H1 (cell line): Measurements from ENCODE around the gene CHCHD1. TPM values are rescaled to one million over a fixed set of nuclear protein-coding genes. Genes with fewer than 3 reads are reported as not detected.
A peak's percentile ranks its signal among the peaks of the same experiment; 100 is the strongest.

ENCODE experiments used
- CTCF ChIA-PET: fragments of 300-600 bp; sonication (Branson Sonifier 250); formaldehyde crosslinking; loops from one replicate; lab custom pipeline; 2021; ENCODE audit not compliant: partially characterized antibody; lab: Charles Lee
- POLR2A ChIA-PET: fragments of 300-600 bp; sonication (Branson Sonifier 250); formaldehyde crosslinking; loops from one replicate; lab custom pipeline; 2021; ENCODE audit warnings: inconsistent platforms; ENCODE audit not compliant: partially characterized antibody; lab: Charles Lee
- DNase-seq, 2 experiments: peaks; one replicate each; pipeline versions ENCODE4 v3.0.0 to v3.0.0-alpha.2; 2010 to 2022; ENCODE audit warnings: low spot score in 2 of 2, low read depth in 1 of 2, mixed read lengths in 1 of 2
- FAIRE-seq: peaks from 2 replicates; lab custom pipeline; 2011; peaks lifted over from hg19 to GRCh38; lab: Jason Lieb, UNC
- H2AFZ ChIP-seq: 2 replicates; pipeline ENCODE4 v1.8.1; 2012; ENCODE audit warnings: low read length, inconsistent platforms
- H2AK5ac ChIP-seq: 2 replicates; pipeline ENCODE4 v1.6.1; 2013; ENCODE audit warnings: low read depth, low read length
- H2BK120ac ChIP-seq: replicated peaks from 2 replicates; pipeline ENCODE3; 2013; ENCODE audit warnings: low read depth, low read length, inconsistent platforms
- H2BK12ac ChIP-seq: 2 replicates; pipeline ENCODE4 v1.6.1; 2013; ENCODE audit warnings: low read depth, low read length
- H2BK15ac ChIP-seq: 2 replicates; pipeline ENCODE4 v1.6.1; 2013; ENCODE audit warnings: low read length
- H2BK20ac ChIP-seq: 2 replicates; pipeline ENCODE4 v1.6.1; 2013; ENCODE audit warnings: low read length
- H2BK5ac ChIP-seq: 2 replicates; pipeline ENCODE4 v1.6.1; 2013; ENCODE audit warnings: low read depth, low read length
- H3K14ac ChIP-seq: 2 replicates; pipeline ENCODE4 v1.6.1; 2013; ENCODE audit warnings: inconsistent platforms; ENCODE audit not compliant: insufficient read length
- H3K18ac ChIP-seq: 2 replicates; pipeline ENCODE4 v1.6.1; 2013; ENCODE audit warnings: low read length; ENCODE audit errors: extremely low read depth
- H3K23ac ChIP-seq: 2 replicates; pipeline ENCODE4 v1.6.1; 2013; ENCODE audit warnings: inconsistent platforms; ENCODE audit not compliant: insufficient read length
- H3K23me2 ChIP-seq: 2 replicates; pipeline ENCODE4 v1.6.1; 2013; ENCODE audit warnings: low read depth, low read length
- H3K27ac ChIP-seq: 2 replicates; pipeline ENCODE4 v1.6.1; 2011; ENCODE audit warnings: low read depth, low read length, inconsistent platforms
- H3K27me3 ChIP-seq, 4 experiments: replicated peaks in 1 of 4; 1 replicate in 1 of 4; 2 replicates in 3 of 4; pipeline versions ENCODE4 v1.6.1 to v1.8.1; 2011 to 2013; ENCODE audit warnings: low read length in 3 of 4, mild to moderate bottlenecking in 3 of 4, inconsistent platforms in 2 of 4, mixed read lengths in 2 of 4, moderate library complexity in 1 of 4; ENCODE audit not compliant: control insufficient read depth in 3 of 4, insufficient read depth in 3 of 4; ENCODE audit errors: extremely low read depth in 1 of 4
- H3K36me3 ChIP-seq, 4 experiments: 2 replicates each; pipeline versions ENCODE4 v1.6.1 to v1.8.1; 2011 to 2013; ENCODE audit warnings: mild to moderate bottlenecking in 4 of 4, low read length in 3 of 4, moderate library complexity in 2 of 4, control low read depth in 1 of 4, inconsistent platforms in 1 of 4; ENCODE audit not compliant: insufficient read depth in 4 of 4, control insufficient read depth in 2 of 4
- H3K4ac ChIP-seq: replicated peaks from 2 replicates; pipeline ENCODE3; 2013; ENCODE audit warnings: low read length, low read depth, mixed read lengths, inconsistent platforms; ENCODE audit not compliant: insufficient read length
- H3K4me1 ChIP-seq, 4 experiments: replicated peaks in 1 of 4; 1 replicate in 1 of 4; 2 replicates in 3 of 4; pipeline versions ENCODE4 v1.6.1 to v1.8.1; 2011 to 2013; ENCODE audit warnings: low read length in 3 of 4, inconsistent platforms in 2 of 4, mixed read lengths in 1 of 4; ENCODE audit not compliant: insufficient read depth in 4 of 4, control insufficient read depth in 3 of 4
- H3K4me2 ChIP-seq, 2 experiments: 2 replicates each; pipeline versions ENCODE4 v1.6.1 to v1.8.1; 2011 to 2013; ENCODE audit warnings: low read depth in 2 of 2, low read length in 2 of 2, control low read depth in 1 of 2, inconsistent platforms in 1 of 2, mild to moderate bottlenecking in 1 of 2; ENCODE audit not compliant: insufficient read depth in 1 of 2
- H3K4me3 ChIP-seq, 4 experiments: fragments of 200-600, 300-600 bp in 1 of 4; sonication (generic), shearing (Covaris generic), sonication (Bioruptor Twin) in 1 of 4; 2 replicates each; pipeline versions ENCODE4 v1.5.1 to v1.8.1; 2011 to 2016; ENCODE audit warnings: low read length in 4 of 4, low read depth in 3 of 4, control low read depth in 2 of 4, inconsistent platforms in 2 of 4, mild to moderate bottlenecking in 2 of 4, mixed read lengths in 1 of 4, moderate library complexity in 1 of 4; ENCODE audit not compliant: insufficient read depth in 2 of 4; ENCODE audit errors: extremely low read depth in 1 of 4
- H3K56ac ChIP-seq: replicated peaks from 2 replicates; pipeline ENCODE3; 2013; ENCODE audit warnings: low read depth, mild to moderate bottlenecking, mixed read lengths, low read length, inconsistent platforms; ENCODE audit not compliant: insufficient read length
- H3K79me1 ChIP-seq: 2 replicates; pipeline ENCODE4 v1.6.1; 2013; ENCODE audit warnings: low read depth, low read length, control low read depth
- H3K79me2 ChIP-seq, 2 experiments: 2 replicates each; pipeline versions ENCODE4 v1.6.1 to v1.8.1; 2012 to 2013; ENCODE audit warnings: low read length in 2 of 2, mild to moderate bottlenecking in 2 of 2, inconsistent platforms in 1 of 2; ENCODE audit not compliant: insufficient read depth in 2 of 2, control insufficient read depth in 1 of 2
- H3K9ac ChIP-seq, 4 experiments: replicated peaks in 1 of 4; 1 replicate in 1 of 4; 2 replicates in 3 of 4; pipeline versions ENCODE4 v1.6.1 to v1.8.1; 2011 to 2013; ENCODE audit warnings: low read depth in 3 of 4, low read length in 3 of 4, control low read depth in 2 of 4, mild to moderate bottlenecking in 2 of 4, moderate library complexity in 2 of 4, inconsistent platforms in 1 of 4; ENCODE audit errors: extremely low read depth in 1 of 4
- H3K9me3 ChIP-seq, 2 experiments: 2 replicates each; pipeline versions ENCODE4 v1.6.1 to v1.8.1; 2012 to 2013; ENCODE audit warnings: mild to moderate bottlenecking in 2 of 2, moderate library complexity in 2 of 2, control low read depth in 1 of 2, inconsistent platforms in 1 of 2, low read depth in 1 of 2, low read length in 1 of 2, mixed read lengths in 1 of 2; ENCODE audit not compliant: insufficient read depth in 2 of 2
- H4K20me1 ChIP-seq, 2 experiments: replicated peaks in 1 of 2; 2 replicates each; pipeline versions ENCODE3 to v1.8.1; 2011 to 2013; ENCODE audit warnings: inconsistent platforms in 2 of 2, low read length in 2 of 2, mild to moderate bottlenecking in 1 of 2; ENCODE audit not compliant: insufficient read depth in 2 of 2, control insufficient read depth in 1 of 2
- H4K5ac ChIP-seq: 2 replicates; pipeline ENCODE4 v1.6.1; 2013; ENCODE audit warnings: low read length, low read depth, mixed read lengths, inconsistent platforms; ENCODE audit not compliant: insufficient read length
- H4K8ac ChIP-seq: 2 replicates; pipeline ENCODE4 v1.8.0; 2013; ENCODE audit warnings: mild to moderate bottlenecking, moderate library complexity, low read length, inconsistent platforms; ENCODE audit not compliant: insufficient read depth; ENCODE audit errors: extremely low read depth
- H4K91ac ChIP-seq: replicated peaks from 2 replicates; pipeline ENCODE3; 2013; ENCODE audit warnings: low read length, mixed read lengths, inconsistent platforms; ENCODE audit not compliant: insufficient read length
- BACH1 ChIP-seq: IDR thresholded peaks from 2 replicates; pipeline ENCODE4 v1.6.1; 2012; ENCODE audit warnings: low read length, improper control_type of control experiment
- CREB1 ChIP-seq: IDR thresholded peaks from 2 replicates; pipeline ENCODE4 v1.6.1; 2012; ENCODE audit warnings: inconsistent platforms
- CTCF ChIP-seq, 3 experiments: IDR thresholded peaks; 1 replicate in 2 of 3; 2 replicates in 1 of 3; pipeline versions ENCODE4 v1.5.1 to v1.6.1; 2011; ENCODE audit warnings: low read length in 3 of 3, mild to moderate bottlenecking in 3 of 3, inconsistent platforms in 2 of 3, low read depth in 1 of 3, moderate library complexity in 1 of 3; ENCODE audit not compliant: insufficient read depth in 1 of 3; ENCODE audit errors: control extremely low read depth in 1 of 3
- EZH2 ChIP-seq: fragments of 200-600 bp; sonication (generic); IDR thresholded peaks from 2 replicates; pipeline ENCODE4 v1.7.1; 2012; ENCODE audit warnings: low read depth, mild to moderate bottlenecking, moderate library complexity, low read length, inconsistent platforms; ENCODE audit not compliant: severe bottlenecking
- FOSL1 ChIP-seq: IDR thresholded peaks from 2 replicates; pipeline ENCODE4 v1.6.1; 2011; ENCODE audit warnings: mild to moderate bottlenecking, low read depth, low read length, moderate library complexity; ENCODE audit not compliant: insufficient read depth
- JUN ChIP-seq: IDR thresholded peaks from 2 replicates; pipeline ENCODE4 v1.6.1; 2011; ENCODE audit warnings: low read depth, mild to moderate bottlenecking, improper control_type of control experiment, low read length
- JUND ChIP-seq: IDR thresholded peaks from 2 replicates; pipeline ENCODE4 v1.6.1; 2011; ENCODE audit warnings: mild to moderate bottlenecking, improper control_type of control experiment, low read length
- KDM4A ChIP-seq: IDR thresholded peaks from one replicate; pipeline ENCODE4 v1.7.1; 2012; ENCODE audit warnings: low read depth, mild to moderate bottlenecking, moderate library complexity, low read length, inconsistent platforms; ENCODE audit not compliant: severe bottlenecking
- NANOG ChIP-seq: IDR thresholded peaks from 2 replicates; pipeline ENCODE4 v1.6.1; 2011; ENCODE audit warnings: low read length, low read depth, mild to moderate bottlenecking, inconsistent platforms; ENCODE audit not compliant: insufficient read depth, poor library complexity, severe bottlenecking
- NRF1 ChIP-seq: IDR thresholded peaks from 2 replicates; pipeline ENCODE4 v1.6.1; 2011; ENCODE audit warnings: mild to moderate bottlenecking, low read depth, low read length, improper control_type of control experiment
- TAF7 ChIP-seq: optimal IDR thresholded peaks from 2 replicates; pipeline ENCODE3; 2011; ENCODE audit warnings: low read depth, mild to moderate bottlenecking, inconsistent platforms, low read length, moderate library complexity, borderline replicate concordance
- WGBS, 2 experiments: shearing (Covaris generic) in 1 of 2; methylation state at CpG; one replicate each; pipeline versions ENCODE4 v1.1.6 to v1.1.7; 2013 to 2015; ENCODE audit warnings: low lambda C conversion rate in 2 of 2, mixed read lengths in 2 of 2, inconsistent platforms in 1 of 2, low coverage in 1 of 2, missing lambda C conversion rate in 1 of 2; ENCODE audit not compliant: insufficient replicate concordance in 2 of 2, insufficient coverage in 1 of 2, insufficient read length in 1 of 2; ENCODE audit errors: extremely low coverage in 1 of 2, missing lambda C conversion rate in 1 of 2; 5-methylcytosine and 5-hydroxymethylcytosine counted together
- polyA plus RNA-seq, 7 experiments: library from polyadenylated mRNA; depleted of rRNA in 3 of 7; stranded (reverse) in 5 of 7; unstranded in 2 of 7; fragments of >200 nt in 5 of 7; fragments of 200-250 nt in 2 of 7; gene quantifications; 1 replicate in 5 of 7; 2 replicates in 1 of 7; 4 replicates in 1 of 7; pipeline versions ENCODE4 v1.2.1 to v1.2.3, GENCODE V29; 2011 to 2013; ENCODE audit warnings: missing spikeins in 2 of 7, mixed read lengths in 2 of 7
- total RNA-seq: library from RNA; stranded (reverse); fragmentation: NEBNext Ultra II Directional; extraction: Animal tissue kit (Norgen Biotek cat#: 25700); gene quantifications from 2 replicates; pipeline ENCODE4 v1.2.1, GENCODE V29; 2021

CHCHD1 gene
- total and polyA plus RNA-seq, 2 of the 8 experiments (the other 6 are each of a cell fraction or from before 2014, with no cell fraction given): 44.9 to 58.1 TPM

- no peak overlapping the region for H3K4ac ChIP-seq
- peak overlapping the region; percentile 68; the same call in 1 of the 2 replicates for H3K27ac ChIP-seq
- no peak overlapping the region for H2BK20ac ChIP-seq
- FAIRE-seq: no peak
- no peak overlapping the region for H2BK120ac ChIP-seq
- H3K18ac ChIP-seq: no peak overlapping the region
- no peak overlapping the region for H3K56ac ChIP-seq
- H4K20me1 ChIP-seq: peaks cover 3 to 11% of the 10 kb centered on the region in 2 experiments
- peak overlapping the region; percentile 80 to 88 (median 84) for H3K4me3 ChIP-seq
- H4K5ac ChIP-seq: no peak overlapping the region
- H4K8ac ChIP-seq: no peak overlapping the region
- no peaks in the 10 kb centered on the region for H3K27me3 ChIP-seq
- no peaks in the 10 kb centered on the region for H3K9me3 ChIP-seq
- no peak for DNase-seq
- H2BK15ac ChIP-seq: no peak overlapping the region
- no peak overlapping the region for H3K23ac ChIP-seq
- no peak overlapping the region for H2AFZ ChIP-seq
- peak overlapping the region in 2 of 4 experiments; percentile 62 to 78; a peak in 2 of 7 replicates for H3K9ac ChIP-seq
- H2BK12ac ChIP-seq: no peak overlapping the region
- no peak overlapping the region for H2AK5ac ChIP-seq
- H3K36me3 ChIP-seq: peaks cover 0 to 21% (median 10%) of the 10 kb centered on the region in 4 experiments; a peak in 6 of 8 replicates
- H4K91ac ChIP-seq: no peak overlapping the region
- CTCF ChIA-PET: interaction anchor here (1.5 to 3.8 kb wide), 2 partner anchors 10 to 36 kb away, joined by 3 to 13 read pairs; a partner anchor contains a TSS
- H3K4me2 ChIP-seq: peak overlapping the region; percentile 70 to 98
- peaks cover 2 to 4% (median 3%) of the 10 kb centered on the region in 4 experiments; a peak in 5 of 7 replicates for H3K4me1 ChIP-seq
- H2BK5ac ChIP-seq: no peak overlapping the region
- POLR2A ChIA-PET: interaction anchor here (1.0 to 6.3 kb wide), 6 partner anchors 10 to 49 kb away, joined by 3 to 79 read pairs (median 4); a partner anchor contains a TSS
- peaks cover 6 to 45% of the 10 kb centered on the region in 2 experiments; a peak in 3 of 4 replicates for H3K79me2 ChIP-seq
- peaks cover 2% of the 10 kb centered on the region; the same call in 1 of the 2 replicates for H3K79me1 ChIP-seq
- H3K14ac ChIP-seq: no peak overlapping the region
- WGBS, 2 experiments: 70% methylated on average over 2 of the region's 2 CpGs; no CpG with 5 or more reads in 1 of the 2 experiments
- H3K23me2 ChIP-seq: peaks cover 9% of the 10 kb centered on the region
- TF ChIP-seq NANOG (no peak), JUN (no peak), FOSL1 (no peak), KDM4A (no peak), TAF7 (no peak), CREB1 (no peak), NRF1 (no peak), BACH1 (no peak), JUND (no peak), CTCF (IDR thresholded peaks at IDR 0.05; ENCODE audit: control extremely low read depth in 1 of 3, insufficient read depth in 1 of 3, low read depth in 1 of 3, low read length in 3 of 3) (no peak), EZH2 (no peak)
Observed at GRCh38 chr10:73782749-73783085, 869 bp downstream of the CHCHD1 start.
